EL (cell line): Measurements from ENCODE around the gene PLCB4.
"Not testable (repeated sequence)": the region's sequence is repeated elsewhere in the genome, so short reads cannot be mapped to it uniquely, and the experiment has no call there.

Source experiments
- DNase-seq: peaks from one replicate; pipeline ENCODE4 v3.0.0-alpha.2; 2016

PLCB4 gene

DNA sequence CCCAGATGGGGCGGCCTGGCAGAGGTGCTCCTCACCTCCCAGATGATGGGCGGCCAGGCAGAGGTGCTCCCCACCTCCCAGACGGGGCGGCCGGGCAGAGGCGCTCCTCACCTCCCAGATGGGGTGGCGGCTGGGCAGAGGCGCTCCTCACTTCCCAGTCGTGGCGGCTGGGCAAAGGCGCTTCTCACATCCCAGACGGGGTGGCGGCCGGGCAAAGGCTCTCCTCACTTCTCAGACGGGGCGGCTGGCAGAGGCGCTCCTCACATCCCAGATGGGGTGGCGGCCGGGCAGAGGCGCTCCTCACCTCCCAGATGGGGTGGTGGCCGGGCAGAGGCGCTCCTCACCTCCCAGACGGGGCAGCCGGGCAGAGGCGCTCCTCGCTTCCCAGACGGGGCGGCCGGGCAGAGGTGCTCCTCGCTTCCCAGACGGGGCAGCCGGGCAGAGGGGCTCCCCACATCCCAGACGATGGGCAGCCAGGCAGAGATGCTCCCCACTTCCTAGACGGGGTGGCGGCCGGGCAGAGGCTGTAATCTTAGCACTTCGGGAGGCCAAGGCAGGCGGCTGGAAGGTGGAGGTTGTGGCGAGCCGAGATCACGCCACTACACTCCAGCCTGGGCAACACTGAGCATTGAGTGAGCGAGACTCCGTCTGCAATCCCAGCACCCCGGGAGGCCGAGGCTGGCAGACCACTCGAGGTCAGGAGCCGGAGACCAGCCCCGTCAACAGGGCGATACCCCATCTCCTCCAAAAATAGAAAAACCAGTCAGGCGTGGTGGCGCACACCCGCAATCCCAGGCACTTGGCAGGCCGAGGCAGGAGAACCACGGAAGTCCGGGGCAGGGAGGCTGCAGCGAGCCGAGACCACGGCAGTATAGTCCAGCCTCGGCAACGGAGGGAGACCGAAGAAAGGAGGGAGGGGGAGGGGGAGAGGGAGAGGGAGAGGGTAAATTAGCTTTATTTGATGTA, 316.7 kb downstream of the PLCB4 start:
- not testable (repeated sequence) for DNase-seq

DNA sequence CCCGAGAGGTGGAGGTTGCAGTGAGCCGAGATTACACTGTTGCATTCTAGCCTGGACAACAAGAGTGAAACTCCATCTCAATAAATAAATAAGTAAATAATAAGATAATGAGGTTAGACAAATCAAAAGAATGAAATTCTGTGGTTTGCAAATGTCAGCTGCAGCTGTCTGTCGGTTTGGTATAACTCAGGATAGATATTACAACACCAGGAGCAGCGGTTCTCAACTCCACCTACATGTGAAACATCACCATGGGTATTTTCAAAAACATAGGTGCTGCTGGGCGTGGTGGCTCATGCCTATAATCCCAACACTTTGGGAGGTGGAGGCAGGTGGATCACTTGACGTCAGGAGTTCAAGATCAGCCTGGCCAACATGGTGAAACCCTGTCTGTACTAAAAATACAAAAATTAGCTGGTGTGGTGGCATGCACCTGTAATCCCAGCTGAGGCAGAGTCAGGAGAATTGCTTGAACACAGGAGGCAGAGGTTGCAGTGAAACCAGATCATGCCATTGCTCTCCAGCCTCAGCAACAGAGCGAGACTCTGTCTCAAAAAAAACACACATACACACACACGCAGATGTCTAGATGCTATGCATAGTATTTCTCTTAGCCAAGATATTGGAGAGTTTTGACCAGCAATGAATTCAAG, 319.4 kb downstream of the PLCB4 start:
- no peak for DNase-seq

DNA sequence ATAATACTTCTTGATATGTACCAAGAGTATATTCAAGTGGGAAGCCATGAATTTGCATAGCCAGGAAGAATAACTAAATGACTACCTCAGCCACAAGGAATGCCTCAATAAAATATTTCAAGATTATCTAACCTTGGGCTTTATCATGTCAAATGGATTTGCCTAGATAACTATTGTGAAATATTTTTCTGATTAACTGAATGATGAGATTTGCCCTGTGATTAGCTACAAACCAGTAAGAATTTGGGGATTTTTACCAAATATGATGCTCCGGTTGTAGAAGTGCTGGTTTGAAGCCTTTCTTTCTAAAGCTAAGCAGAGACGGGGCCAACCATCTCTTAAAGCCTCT, 319.9 kb downstream of the PLCB4 start:
- DNase-seq: no peak

DNA sequence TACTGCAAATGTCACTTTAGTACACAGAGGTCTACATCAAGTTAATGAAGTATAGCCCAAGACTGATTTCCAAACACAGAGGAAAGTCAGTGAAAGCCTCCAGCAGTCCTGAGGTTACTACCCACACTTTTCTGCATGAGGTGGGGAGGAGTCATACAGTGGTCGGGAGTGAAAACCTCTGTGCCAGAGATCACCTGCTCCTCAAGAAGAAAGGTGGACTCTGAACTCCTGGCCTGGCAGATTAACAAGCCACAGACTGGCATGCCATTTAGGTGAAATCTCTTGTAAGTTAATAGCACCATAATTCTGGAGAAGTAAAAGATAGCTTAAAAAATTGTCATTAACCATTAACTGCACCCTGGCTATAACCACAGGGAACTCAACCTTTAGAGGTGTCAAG, 320.5 kb downstream of the PLCB4 start:
- DNase-seq: no peak

DNA sequence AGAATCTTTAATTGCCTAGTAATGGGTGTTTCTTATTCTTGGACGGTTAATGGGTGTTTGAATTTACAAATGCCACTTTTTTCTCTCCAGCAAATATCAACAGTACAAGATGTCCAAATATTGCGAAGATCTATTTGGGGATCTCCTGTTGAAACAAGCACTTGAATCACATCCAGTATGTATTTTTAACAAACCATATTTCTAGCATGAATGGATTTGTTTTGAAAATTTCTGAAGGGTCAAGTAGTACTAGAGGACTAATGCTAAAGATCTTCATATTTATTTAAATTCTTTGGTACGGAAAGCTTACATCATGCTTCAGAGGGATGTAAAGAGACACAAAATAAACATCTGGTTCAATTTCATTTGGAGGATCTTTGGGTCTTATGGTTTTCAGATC, 321.6 kb downstream of the PLCB4 start:
- no peak for DNase-seq

DNA sequence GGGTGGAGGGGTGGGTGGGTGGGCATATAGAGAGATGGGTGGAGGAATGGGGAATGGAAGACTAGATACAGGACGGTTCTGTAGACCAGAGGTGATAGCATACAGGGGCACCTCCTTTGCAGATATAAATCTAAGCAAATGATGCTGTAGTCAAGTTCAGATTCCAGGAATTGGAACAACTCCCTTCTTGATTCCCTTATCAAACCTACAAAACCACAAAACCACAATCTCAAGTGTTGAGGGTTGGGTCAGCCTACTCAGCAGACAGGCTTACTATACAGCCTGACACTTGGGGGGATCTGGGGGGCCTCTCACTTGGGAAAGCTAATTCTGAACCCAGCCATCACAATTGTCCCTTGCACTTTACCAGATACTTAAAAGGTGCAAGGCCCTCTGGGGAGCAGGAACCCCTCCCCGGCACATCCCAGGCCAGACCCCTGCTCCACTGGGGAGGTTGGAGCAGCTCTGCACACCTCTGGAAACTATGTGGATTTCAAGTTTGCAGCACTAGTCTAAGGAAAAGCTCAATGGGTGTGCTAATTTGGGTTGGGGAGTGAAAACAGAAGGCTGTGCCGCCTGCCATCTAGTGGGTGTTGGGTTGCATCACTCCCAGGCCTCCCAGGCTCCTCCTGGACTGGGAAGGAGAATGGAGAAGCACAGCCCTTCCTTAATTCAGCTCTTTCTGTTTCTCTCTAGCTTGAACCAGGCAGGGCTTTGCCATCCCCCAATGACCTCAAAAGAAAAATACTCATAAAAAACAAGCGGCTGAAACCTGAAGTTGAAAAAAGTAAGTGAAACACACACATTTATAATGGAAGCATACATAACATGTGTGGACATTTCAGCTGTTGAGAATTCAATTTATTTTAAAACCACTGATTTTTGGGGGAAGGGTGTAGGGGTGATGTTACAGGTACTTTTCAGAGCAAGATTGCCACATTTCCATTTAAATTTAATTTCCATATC, 324.3 kb downstream of the PLCB4 start:
- DNase-seq: peak; percentile 69

DNA sequence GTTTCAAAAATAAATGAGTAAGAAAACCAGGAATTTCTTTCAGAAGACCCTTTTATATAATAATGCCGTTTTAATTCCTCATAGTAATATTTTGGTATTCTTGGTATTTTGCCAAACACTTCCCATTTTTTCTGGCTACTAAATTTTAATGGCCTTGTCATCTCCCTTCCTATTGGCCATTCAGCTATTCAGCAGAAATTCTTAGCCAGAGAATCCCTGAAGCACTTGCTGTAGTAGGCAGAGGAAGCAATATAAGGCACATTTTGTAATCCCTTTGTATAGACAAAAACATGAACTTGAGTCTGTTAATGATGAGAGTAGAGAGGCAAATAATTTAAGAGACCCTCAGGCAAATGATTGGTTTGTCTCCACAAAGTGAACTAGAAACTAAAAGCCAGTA, 327.1 kb downstream of the PLCB4 start:
- DNase-seq: no peak

DNA sequence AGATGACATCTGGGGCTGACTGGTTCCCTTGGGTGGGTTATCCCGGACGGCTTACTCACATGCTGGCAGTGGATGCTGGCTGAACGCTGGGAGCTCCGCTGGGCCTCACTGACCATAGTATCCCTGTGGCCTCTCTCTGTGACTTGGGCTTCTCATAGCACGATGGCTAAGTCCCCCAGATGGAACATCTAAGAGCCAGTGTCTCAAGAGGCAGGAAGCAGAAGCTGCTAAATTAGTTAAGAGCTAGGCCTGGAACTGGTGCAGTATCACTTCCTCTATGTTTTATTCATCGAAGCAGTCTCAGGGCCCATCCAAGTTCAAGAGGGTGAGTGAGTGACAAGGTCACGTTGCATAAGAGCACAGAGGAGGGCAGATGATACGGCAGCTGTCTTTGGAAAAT, 329.0 kb downstream of the PLCB4 start:
- no peak for DNase-seq

DNA sequence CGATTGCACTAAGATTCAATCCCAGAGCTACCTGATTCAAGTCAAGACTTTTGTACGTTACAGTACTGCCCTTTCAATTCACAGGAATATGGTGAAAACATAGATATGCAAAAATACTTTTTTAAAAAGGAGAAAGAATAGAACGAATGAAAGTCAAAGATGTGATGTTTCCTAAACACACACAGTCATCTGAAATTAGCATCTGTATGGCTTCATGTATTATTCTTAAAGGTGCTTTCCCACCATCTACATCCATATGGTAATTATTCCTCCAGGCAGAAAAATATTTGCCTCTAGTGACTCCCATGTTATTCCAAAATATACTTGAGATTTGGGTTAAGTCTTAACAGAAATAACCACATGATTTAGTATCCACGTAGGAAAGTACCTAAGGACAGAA, 330.0 kb downstream of the PLCB4 start:
- no peak for DNase-seq

DNA sequence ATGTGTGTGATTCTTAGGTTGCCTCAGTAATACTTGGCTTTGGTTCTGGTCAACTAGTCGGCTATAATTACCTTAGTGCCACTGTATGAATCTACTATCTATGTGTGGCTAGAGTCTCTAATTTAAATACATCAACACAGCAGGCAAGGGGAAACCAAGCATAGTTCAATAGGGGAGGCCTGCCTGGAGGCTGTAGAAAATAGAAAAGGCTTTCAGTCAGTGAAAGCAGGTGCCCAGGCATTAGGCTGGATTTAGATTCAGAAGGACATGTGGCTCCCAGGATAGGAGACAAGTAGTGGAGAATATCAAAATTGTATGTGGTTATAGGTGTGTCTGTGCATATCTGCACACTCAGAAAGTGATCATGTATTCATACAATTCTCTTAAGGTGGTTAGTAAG, 330.4 kb downstream of the PLCB4 start:
- no peak for DNase-seq

DNA sequence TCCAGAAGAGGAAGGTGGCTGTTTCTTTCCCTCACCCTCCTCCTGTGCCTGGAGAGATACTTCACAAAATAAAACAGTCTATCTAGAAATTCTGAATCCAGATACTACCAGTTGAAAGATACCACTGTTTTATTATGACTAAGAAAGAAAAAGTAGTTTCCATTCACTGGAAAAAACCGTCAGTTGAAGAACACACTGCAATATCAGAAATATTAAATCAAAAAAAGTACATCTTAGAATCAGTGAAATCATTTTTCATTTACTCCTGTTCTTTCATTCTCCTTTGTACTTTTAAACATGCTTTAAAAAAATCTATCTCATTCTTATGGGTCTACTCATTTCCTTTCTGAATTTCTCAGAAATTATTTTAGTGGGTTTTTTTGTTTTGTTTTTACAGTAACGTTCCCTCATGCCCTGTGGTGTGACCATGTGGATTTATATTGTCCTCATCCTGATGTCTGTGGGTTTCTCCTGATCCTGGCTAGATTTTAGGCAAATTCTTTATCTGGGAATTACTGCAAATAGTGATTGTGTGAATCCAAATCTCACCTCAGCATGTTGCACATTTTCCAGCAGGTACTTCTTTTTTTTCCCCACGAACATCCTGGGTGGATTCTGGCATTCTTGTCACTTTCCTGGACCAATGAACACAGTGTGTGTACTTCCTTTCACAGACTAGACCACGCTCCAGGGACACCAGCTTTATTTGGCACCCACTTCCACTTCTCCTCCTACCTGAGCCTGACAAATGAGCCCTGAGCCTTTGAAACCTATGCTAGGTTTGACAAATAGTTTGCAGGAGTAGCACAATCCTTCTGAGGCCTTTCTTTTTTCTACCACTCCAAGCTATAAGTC, 331.5 kb downstream of the PLCB4 start:
- DNase-seq: peak; percentile 36

DNA sequence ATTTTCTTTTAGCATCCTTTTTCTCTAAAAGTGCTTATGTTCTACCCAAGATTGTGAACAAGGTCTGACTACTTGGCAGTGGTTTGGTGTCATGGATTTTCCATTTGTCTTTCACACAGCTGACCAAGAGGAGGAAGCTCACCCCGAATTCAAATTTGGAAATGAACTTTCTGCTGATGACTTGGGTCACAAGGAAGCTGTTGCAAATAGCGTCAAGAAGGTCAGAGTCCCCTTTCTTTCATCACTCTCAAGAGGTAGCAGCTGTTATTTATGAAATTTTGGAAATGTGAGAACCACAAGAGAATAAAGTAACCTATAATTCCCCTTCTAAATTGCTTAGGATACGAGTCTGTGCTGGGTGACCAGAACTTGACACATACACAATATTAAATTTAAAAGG, 332.5 kb downstream of the PLCB4 start:
- no peak for DNase-seq

DNA sequence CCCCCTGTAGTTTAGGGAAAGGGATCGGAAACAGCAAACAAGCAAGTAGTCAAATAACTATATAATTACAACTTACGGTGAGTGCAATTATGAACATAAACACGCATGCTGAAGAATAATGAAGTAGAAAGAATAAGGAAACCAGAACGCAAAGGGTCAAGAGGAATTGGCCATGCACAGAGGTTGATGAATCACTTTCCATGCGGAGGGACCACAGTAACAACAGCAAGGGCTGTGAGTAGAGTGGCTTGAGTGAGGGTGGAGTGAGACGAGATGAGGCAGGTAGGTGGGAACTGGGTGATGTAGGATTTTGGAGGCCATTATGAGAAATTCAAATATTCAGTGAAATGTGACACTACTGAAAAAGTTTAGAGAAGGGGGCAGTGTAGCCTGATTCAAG, 333.3 kb downstream of the PLCB4 start:
- DNase-seq: no peak

DNA sequence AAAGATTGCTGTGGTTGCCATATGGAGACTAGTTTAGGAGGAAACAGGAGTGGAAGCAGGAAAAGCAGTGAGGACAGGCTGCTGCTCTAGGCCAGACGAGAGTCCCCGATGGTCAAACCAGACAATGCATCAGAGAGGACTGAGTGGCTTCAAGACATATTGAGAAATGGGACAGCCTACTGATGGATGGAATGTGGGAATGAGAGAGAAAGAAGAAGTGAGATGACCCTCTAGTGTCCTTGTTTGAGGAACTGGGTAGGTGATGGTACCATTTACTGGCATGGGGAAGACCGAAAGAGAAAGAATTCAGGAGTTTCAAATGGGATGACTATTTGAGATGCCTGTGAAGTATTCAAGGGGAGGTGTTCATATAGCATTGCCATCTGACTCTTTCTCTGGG, 333.7 kb downstream of the PLCB4 start:
- DNase-seq: no peak

DNA sequence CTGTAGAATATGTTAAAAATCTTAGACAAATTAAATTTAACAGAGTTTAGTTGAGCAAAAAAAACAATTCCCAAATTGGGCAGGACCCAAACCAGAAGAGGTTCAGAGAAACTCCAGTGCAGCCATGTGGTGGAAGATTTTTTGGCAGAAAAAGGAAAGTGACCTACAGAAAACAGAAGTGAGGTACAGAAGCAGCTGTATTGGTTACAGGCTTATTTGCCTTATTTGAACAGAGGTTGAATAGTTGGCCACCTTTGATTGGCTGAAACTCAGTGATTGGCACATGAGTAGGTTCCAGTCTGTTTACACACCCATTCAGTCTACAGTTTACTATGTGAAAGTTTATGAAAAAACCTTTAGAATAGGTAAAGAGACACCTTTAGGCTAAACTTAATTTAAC, 334.6 kb downstream of the PLCB4 start:
- no peak for DNase-seq

DNA sequence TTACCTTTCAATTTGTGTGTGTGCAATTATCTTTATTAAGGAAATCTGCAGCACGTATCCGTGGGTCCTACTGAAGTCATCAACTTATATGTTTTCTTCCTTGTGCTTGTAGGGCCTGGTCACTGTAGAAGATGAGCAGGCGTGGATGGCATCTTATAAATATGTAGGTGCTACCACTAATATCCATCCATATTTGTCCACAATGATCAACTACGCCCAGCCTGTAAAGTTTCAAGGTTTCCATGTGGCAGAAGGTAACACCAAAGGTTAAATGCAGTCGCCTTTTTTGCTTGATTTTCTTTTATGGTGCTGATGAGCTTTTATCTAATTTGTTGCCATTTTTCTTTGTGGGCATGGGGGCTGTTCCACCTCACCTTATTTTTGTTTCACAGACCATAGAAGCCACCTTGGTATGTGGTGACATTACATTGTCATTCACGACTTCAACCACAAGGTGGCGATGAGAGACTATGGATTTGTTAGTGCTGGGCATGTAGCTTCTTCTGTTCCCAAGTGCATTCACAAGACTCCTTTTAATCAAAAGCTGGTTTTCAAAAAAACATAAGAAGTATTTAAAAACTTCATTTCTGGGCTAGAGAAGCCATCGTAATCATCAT, 339.0 kb downstream of the PLCB4 start:
- peak; percentile 71 for DNase-seq

DNA sequence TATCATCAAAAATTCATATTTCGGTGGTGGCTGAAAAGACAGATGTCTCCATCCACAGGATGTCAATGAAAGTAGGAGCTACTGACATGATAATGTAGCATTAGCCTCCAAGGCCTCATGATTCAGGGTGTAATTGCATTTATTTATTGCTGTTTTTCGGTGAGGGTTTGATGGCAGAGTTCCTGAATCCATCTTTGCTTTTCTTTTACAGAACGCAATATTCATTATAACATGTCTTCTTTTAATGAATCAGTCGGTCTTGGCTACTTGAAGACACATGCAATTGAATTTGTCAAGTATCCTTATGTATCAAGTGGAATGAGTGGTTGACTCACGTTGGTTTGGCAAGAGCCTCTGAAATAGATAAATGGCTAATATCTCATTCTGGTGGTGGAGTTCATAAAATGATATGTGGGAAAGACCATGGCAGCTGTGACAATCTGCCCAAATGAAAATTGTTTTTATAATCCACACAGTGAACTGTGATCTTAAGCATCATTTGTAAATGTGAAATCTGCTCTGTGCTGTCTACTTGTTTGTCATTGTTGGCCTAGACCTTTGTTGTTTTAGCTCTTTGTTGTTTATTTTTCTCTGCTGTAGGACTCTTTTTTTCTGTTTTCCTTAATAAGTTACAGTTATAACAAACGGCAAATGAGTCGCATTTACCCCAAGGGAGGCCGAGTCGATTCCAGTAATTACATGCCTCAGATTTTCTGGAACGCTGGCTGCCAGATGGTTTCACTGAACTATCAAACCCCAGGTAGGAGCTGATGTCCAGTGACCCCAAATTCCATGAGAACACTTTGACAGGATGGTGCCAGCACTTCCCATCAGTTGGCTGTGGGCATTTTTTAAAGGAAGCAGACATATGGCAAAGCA, 339.8 kb downstream of the PLCB4 start:
- DNase-seq: peak; percentile 63

DNA sequence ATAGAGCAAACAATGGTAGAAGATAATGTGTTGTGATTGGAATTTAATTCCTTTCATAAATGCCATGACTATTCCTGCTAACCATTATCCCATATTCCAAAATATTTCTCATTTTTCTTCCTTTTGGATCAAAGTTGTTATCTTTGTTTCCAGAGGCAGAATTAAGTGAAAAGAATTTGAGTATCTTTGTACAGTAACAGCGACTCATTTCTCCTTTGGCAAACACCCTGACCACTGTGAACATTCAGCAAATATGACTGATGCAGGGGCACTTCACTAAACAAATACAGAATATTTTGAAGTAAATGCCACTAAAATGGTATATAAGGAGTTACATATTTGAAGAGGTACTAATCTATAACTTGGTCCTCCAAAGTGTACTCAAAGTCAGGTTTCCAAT, 340.5 kb downstream of the PLCB4 start:
- peak; percentile 52 for DNase-seq

DNA sequence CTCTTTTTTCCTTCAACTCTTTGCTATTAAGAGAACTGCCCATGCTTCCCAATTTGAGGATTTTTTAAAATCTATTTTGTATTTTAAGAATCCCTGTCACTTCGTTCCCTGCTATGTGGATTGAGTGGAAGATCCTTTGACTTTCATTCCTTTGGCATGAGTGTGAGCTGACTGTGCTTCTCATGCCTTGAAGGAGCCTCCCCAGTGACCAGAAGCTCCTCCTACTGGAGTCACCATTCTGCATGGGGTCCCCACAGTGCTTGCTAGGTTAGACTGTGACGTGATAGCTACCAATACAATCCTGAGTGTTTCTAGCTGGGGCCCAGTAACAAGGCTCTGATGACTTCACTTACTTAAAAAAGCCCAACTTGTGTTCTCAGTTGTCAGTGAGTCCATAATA, 341.1 kb downstream of the PLCB4 start:
- peak; percentile 89 for DNase-seq

DNA sequence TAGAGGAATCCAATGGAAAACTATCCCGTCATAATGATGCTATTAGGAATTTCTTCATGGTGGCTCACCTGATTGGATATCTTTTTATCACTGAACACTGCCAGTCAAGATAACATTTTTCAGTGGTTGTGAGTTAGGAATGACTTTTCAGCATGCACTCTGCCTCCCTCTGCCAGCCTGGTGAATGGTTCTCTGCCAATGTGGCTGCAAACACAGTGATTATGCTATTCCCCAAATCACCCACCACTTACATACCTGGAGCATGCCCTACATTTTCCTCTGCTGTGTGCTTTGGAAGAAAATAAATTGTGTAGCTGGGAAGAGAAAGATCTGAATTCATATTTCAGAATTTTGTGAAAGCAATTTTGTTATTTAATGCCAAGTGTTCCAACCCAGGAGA, 342.9 kb downstream of the PLCB4 start:
- no peak for DNase-seq

DNA sequence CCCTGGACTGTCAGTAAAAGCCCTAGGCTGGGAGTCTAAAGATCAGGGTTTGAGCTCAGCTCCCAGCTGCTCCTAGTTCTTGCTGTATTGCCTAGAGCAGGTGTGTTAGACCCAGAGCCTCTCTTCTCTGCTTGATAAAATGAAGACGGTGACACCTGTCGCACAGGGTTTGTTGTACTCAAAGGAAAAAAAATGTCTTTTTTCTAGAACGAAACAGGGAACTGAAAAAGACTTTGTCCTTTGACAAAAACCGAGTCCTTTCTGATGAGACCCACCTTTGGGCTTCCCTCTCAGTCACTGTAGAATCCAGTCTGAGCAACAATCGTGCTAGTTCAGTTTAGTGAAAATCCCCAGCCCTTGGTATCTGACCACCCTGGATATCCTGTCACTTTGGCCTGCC, 343.4 kb downstream of the PLCB4 start:
- DNase-seq: no peak
